ENCODE results near the gene RMND5A. TPM values are rescaled to one million over a fixed set of nuclear protein-coding genes. Genes with fewer than 3 reads are reported as not detected.
"Not testable (repeated sequence)": the region's sequence is repeated elsewhere in the genome, so short reads cannot be mapped to it uniquely, and the experiment has no call there.

The RMND5A gene
- total RNA-seq, 2 experiments from 2014 or later = 55.3 to 55.8 TPM

- CTCF ChIA-PET = no interaction called here
- POLR2A ChIA-PET = no interaction called here
Measured at GRCh38 chr2:86706935-86707334, 13.2 kb upstream of the RMND5A start.

GRCh38 chr2:86708126-86708525, 12.0 kb upstream of the RMND5A start:
- POLR2A ChIA-PET, CTCF ChIA-PET: not testable (repeated sequence)

GRCh38 chr2:86714579-86715173, 5.4 kb upstream of the RMND5A start:
- CTCF ChIA-PET, POLR2A ChIA-PET: not testable (repeated sequence)

- POLR2A ChIA-PET = not testable (repeated sequence)
Measured at GRCh38 chr2:86719263-86719636, 841 bp upstream of the RMND5A start.

GRCh38 chr2:86720540-86721320, 639 bp downstream of the RMND5A start:
- POLR2A ChIA-PET, CTCF ChIA-PET: not testable (repeated sequence)

More at GRCh38 chr2:86719263-86719636, 841 bp upstream of the RMND5A start:
- CTCF ChIA-PET = interaction anchor here (0.6 kb wide), 1 partner anchor 151 kb away, joined by 3 read pairs; no protein-coding TSS in a partner anchor

- CTCF ChIA-PET, POLR2A ChIA-PET: not testable (repeated sequence)
Measured at GRCh38 chr2:86725706-86726105, 5.6 kb downstream of the RMND5A start.

- POLR2A ChIA-PET, CTCF ChIA-PET: not testable (repeated sequence)
Measured at GRCh38 chr2:86732040-86732525, 12.0 kb downstream of the RMND5A start.

GRCh38 chr2:86732837-86733236, 12.7 kb downstream of the RMND5A start:
- CTCF ChIA-PET, POLR2A ChIA-PET: not testable (repeated sequence)

GRCh38 chr2:86733528-86733927, 13.4 kb downstream of the RMND5A start:
- CTCF ChIA-PET, POLR2A ChIA-PET: not testable (repeated sequence)

GRCh38 chr2:86734896-86735295, 14.8 kb downstream of the RMND5A start:
- POLR2A ChIA-PET, CTCF ChIA-PET: not testable (repeated sequence)

- POLR2A ChIA-PET, CTCF ChIA-PET: not testable (repeated sequence)
Measured at GRCh38 chr2:86739485-86739884, 19.4 kb downstream of the RMND5A start.

- CTCF ChIA-PET, POLR2A ChIA-PET: not testable (repeated sequence)
Measured at GRCh38 chr2:86739889-86740288, 19.8 kb downstream of the RMND5A start.

- CTCF ChIA-PET, POLR2A ChIA-PET: not testable (repeated sequence)
Measured at GRCh38 chr2:86741889-86742498, 21.9 kb downstream of the RMND5A start.

- ChIA-PET POLR2A (no interaction called here), CTCF (interaction anchor here (0.9 kb wide), 1 partner anchor 10 kb away, joined by 4 read pairs; no protein-coding TSS in a partner anchor)
Measured at GRCh38 chr2:86744152-86744551, 24.1 kb downstream of the RMND5A start.

- CTCF ChIA-PET = no interaction called here
- POLR2A ChIA-PET = no interaction called here
Measured at GRCh38 chr2:86746939-86747338, 26.8 kb downstream of the RMND5A start.

- CTCF ChIA-PET = interaction anchor here (1.1 kb wide), 1 partner anchor 16 kb away, joined by 3 read pairs; no protein-coding TSS in a partner anchor
- POLR2A ChIA-PET = no interaction called here
Measured at GRCh38 chr2:86747711-86748639, 27.9 kb downstream of the RMND5A start.

GRCh38 chr2:86750240-86750839, 30.2 kb downstream of the RMND5A start:
- ChIA-PET POLR2A (no interaction called here), CTCF (no interaction called here)

- POLR2A ChIA-PET = no interaction called here
- CTCF ChIA-PET = no interaction called here
Measured at GRCh38 chr2:86751778-86752177, 31.7 kb downstream of the RMND5A start.

GRCh38 chr2:86752934-86753333, 32.8 kb downstream of the RMND5A start:
- ChIA-PET POLR2A (no interaction called here), CTCF (interaction anchor here (1.0 kb wide), 1 partner anchor 18 kb away, joined by 3 read pairs; no protein-coding TSS in a partner anchor)
